Measurements from ENCODE around the gene POLR2L. TPM values are rescaled to one million over a fixed set of nuclear protein-coding genes. Genes with fewer than 3 reads are reported as not detected.

The POLR2L gene
- total RNA-seq, 1 donor from 2014 or later, result 64.4 TPM

DNA sequence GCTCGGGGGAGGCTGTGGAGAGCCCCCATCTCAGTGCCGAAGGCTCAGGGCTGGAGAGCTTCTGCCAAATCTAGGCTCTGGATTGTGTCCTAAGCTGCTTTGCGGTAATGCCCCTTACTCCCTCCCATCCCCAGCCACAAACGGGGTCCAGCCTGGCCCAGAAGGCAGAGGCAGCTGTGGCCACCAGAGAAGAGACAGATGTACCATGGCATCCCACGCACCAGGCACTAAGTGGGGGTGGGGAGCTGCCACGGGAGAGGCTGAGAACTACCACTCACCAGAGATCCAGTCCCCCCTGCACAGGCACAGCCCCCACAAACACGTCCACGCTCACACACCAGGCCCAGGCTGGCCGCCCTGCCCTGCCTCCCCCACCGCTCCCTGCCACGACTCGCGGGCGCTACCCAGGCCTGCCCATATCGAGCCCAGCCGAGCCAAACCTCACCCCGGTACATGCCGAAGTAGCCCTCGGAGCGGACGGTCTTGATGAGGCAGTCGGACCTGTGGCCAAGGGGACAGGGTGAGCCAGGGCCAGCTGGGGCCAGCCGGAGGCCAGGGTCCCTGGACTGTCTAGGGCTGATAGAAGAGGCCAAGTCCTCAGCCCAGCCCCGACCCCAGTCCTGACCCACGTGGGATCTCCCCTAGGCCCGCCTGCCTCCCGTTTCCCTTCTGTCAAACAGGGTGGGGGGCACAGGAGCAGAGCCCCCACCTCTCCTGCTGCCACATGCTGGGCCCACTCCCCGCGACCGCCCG, 48.1 kb downstream of the POLR2L start:
- no peak for DNase-seq

DNA sequence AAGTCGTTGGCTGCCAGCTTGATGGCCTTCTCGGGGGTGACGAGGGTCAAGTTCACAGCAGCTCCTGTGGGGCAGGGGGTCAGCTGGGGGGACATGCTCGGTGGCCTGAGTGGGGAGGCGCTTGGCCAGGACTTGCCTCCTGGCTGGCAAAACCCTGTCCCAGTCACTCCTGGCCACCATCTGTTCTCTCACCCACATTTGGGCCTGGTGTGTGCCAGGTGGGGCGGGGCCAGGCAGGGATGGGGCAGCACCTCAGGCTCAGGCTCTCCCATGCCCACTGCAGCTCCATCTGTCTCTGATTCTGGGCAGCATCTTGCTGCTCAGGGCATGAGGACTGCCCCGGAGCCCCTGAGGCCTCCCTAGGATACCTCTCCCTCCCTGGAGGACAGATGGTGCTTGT, 48.8 kb downstream of the POLR2L start:
- DNase-seq, result no peak

DNA sequence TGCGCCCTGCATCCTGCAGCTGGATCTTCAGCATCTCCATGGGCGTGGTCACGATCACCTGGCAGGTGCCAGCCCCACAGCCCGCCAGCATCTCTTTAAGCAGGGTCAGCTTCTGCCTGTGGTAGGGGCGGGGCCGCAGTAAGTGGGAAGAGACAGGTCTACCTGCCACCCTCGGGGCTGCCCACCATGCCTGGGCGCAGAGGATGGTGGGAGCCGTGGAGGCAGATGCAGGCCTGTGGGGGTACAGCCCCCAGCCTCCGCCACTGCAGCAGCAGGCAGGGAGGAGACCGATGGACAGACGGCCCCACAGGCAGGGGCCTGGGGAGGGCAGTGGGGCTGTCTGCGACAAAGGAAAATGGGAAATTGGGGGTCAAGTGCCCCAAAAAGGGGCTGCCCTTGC, 49.5 kb downstream of the POLR2L start:
- no peak for DNase-seq

DNA sequence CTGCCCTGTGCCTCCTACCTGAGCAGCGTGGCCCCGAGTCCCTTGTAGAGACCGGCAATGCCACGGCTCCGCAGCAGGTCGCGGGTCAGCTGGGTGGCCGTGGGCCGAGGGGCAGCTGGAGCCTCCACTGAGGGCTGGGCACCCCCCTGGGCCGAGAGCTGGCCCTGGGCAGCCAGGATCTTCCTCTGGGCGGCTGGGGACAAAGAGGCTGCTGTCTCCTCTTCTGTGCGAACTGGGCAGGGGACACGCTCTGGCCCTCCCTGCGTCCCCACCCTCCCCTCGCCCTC, 49.9 kb downstream of the POLR2L start:
- no peak for DNase-seq

DNA sequence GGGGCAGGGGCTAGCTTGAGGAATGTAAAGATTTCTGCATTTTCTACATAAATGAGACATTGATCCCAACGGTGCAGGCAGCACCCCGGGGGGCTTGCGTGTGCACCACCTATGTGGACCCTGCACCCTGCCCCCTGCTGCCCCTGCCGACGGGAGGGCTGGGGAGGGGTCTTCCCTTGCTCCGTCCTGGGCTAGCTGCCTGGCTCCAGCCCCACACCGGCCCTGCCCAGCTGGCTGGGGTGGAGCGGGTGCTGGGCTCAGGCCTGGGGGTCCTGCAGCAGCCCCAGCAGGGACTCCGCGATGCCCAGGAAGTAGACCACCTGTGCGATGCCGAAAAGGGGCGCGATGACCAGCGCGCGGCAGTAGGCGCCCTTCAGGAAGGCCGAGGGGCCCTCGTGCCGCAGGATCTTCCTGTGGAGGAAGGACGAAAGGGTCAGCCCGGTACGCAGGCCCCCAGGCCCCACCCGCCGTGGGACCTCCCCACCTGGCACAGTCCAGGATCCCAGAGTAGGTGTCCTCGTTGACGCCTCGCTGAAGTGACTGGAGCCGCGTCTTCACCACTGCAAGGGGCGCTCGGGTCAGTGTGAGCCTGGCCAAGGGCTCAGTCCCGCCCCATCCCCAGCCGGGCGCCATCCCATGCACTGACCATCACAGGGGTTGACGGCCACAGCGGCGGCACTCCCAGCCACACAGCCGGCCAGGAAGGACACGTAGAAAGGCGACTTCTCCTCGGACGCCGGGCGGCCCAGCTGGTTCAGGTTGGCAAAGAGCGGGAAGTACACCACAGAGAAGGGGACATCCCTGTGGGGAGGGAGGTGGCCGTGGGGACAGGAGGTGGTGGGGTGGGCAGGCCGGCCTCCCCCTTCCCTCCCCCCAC, 50.4 kb downstream of the POLR2L start:
- DNase-seq, result no peak

DNA sequence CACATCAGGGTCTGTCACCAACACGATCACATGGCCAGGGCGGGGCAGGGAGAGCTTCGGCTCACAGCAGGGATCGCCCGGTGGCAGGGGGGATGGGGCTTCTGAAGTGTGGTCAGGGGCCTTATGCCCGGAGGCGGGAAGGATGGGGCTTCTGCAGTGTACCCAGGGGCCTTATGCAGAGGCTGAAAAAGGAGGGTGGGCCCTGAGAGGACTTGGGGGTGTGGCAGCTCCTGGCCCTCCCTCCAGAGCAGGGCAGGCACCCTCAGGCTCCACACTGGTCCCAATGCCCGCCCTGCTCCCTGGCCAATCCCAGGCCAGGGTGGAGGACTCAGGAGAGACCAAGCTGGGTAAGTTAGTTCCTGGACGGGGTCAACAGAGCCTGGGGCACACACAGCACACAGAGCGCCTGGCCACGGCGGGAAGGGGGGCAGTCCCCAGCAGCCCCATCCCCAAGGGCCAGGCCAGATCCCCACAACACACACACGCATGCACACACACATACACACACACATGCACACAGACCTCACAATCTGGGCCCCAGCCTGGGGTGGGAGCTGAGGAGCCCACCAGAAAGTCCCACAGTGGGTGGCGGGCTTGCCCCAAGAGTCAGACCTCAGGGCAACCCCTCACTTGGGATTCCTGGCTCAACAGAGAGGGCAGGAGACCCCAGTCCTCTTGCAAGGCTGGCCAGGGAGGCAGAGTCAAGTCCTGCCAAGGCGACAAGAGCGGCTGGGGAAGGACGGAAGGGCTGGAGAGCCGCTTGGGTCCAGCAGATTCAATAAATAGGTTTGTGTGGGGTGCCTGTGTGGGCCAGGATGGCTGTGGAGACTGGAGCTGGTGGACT, 51.4 kb downstream of the POLR2L start:
- DNase-seq, result no peak

DNA sequence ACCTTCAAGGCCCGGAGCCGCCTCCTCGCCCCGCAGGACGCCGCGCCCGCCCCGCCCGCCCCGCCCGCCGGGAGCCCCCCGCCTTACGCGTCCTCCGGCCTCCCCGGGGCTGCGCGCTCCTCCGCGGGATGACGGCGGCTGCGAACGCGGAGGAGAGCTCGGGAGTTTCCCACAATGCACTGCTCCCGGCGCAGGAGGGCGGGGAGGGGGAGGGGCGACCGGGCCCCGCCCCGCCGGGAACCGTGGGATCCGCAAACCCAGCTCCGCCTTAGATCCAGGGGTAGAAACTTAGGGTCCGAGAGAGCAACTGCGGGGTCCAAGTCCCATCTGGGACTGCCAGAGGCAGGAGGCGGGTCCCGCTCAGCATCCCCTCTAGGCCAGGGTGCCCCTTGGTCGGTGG, 52.4 kb downstream of the POLR2L start, which contains the start of gene CEND1:
CEND1 (minus strand) TSS at position 148 of the 400 bp plus-strand sequence. CDS start 1,514 bp downstream, outside the sequence.
- no peak for DNase-seq

Small RNA genes lying within 50 kb of the gene (small RNA-seq; reads per million reads assigned to genes)
- not detected for gene SNORA52 (ENCODE audit: low replicate concordance)

Other genes starting within 250 kb of the POLR2L start
- 6.6 TPM for gene IRF7, start 226.6 kb downstream of the POLR2L start, total RNA-seq
- not detected for gene CDHR5, start 217.6 kb downstream of the POLR2L start, total RNA-seq
- gene SCT, start 215.3 kb downstream of the POLR2L start, total RNA-seq, result 2.6 TPM
- gene DRD4, start 205.3 kb downstream of the POLR2L start, total RNA-seq, result not detected
- 15.7 TPM for gene DEAF1, start 147.3 kb downstream of the POLR2L start, total RNA-seq
- gene TMEM80, start 146.7 kb downstream of the POLR2L start, total RNA-seq, result 7.8 TPM
- 35.6 TPM for gene EPS8L2, start 136.3 kb downstream of the POLR2L start, total RNA-seq
- gene TALDO1, start 95.1 kb downstream of the POLR2L start, total RNA-seq, result 134 TPM
- gene GATD1, start 65.0 kb downstream of the POLR2L start, total RNA-seq, result 15.3 TPM
- gene CEND1, start 52.4 kb downstream of the POLR2L start, total RNA-seq, result not detected
- gene SLC25A22, start 44.2 kb downstream of the POLR2L start, total RNA-seq, result 11.6 TPM
- gene PIDD1, start 37.3 kb downstream of the POLR2L start, total RNA-seq, result 4.6 TPM
- gene RPLP2, start 32.6 kb downstream of the POLR2L start, total RNA-seq, result 391 TPM
- gene PNPLA2, start 23.6 kb downstream of the POLR2L start, total RNA-seq, result 60.0 TPM
- gene CRACR2B, start 14.6 kb downstream of the POLR2L start, total RNA-seq, result 5.6 TPM
- 70.8 TPM for gene CD151, start 9.6 kb downstream of the POLR2L start, total RNA-seq
- gene TSPAN4, start 323 bp upstream of the POLR2L start, total RNA-seq, result 35.8 TPM
- 29.3 TPM for gene CHID1, start 68.3 kb upstream of the POLR2L start, total RNA-seq
- 29.1 TPM for gene AP2A2, start 83.3 kb upstream of the POLR2L start, total RNA-seq
- under 0.01 TPM for gene MUC6, start 194.2 kb upstream of the POLR2L start, total RNA-seq
- gene MUC2, start 232.3 kb upstream of the POLR2L start, total RNA-seq, result under 0.01 TPM